ENCODE data around the gene PADI3.

- TF ChIP-seq POLR2A (IDR thresholded peaks at IDR 0.05; ENCODE audit: extremely low read depth, insufficient read length), result no peak
- no peak for TF ChIP-seq CTCF (IDR thresholded peaks at IDR 0.05; ENCODE audit: low read depth, low read length)
- TF ChIP-seq MAX (IDR thresholded peaks at IDR 0.05; ENCODE audit: low read depth, low read length), result no peak
Measured at GRCh38 chr1:17306407-17306806, 57.5 kb downstream of the PADI3 start.
